GM19023 (cell line): ENCODE data around the gene TGFB3.
"Not testable (repeated sequence)": the region's sequence is repeated elsewhere in the genome, so short reads cannot be mapped to it uniquely, and the experiment has no call there.

Experiments
- ATAC-seq: cut with Tn5 transposase; IDR thresholded peaks from one replicate; pipeline ENCODE4 v1.9.1; 2021; ENCODE audit warnings: mild to moderate bottlenecking, moderate library complexity; ENCODE audit not compliant: unreplicated experiment

The TGFB3 gene

GRCh38 chr14:75961662-75962061 is 20.1 kb downstream of the TGFB3 start:
- no peak for ATAC-seq

DNA sequence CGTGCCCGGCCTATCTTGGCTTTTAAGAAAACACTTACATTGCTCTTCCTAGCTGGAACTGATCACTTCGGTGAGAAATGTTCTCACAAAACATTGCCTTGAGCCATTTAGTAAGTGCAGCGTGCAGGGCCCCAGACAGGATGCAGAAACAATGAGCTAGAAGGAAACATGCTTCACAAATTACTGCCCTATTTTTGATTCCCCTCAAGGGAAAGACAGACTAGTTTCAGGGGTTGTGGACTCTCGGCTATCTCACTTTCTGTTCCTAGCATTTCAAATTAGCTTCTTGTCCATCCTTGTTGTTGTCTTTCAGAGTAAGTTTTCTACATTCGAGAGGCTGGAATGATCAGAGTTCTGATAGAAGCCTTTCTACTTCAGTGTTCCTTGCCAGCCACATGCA is 21.6 kb downstream of the TGFB3 start:
- no peak for ATAC-seq

DNA sequence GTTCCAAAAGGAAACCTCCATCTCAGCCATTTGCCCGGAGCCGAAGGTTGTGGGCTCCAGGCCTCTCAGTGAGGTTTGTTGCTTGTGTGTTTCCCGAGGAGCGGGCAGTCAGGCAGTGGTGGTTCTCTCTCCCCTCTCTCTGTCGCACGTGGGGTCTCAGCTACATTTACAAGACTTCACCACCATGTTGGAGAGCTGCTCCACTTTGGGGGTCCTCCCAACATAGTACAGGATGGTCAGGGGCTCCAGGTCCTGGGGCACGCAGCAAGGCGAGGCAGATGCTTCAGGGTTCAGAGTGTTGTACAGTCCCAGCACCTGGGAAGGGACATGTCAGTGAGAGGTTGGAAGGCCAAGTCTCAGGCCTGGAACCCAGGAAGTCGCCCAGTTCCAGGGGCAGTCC is 22.8 kb downstream of the TGFB3 start:
- ATAC-seq: no peak

GRCh38 chr14:75952489-75952888 is 29.3 kb downstream of the TGFB3 start:
- ATAC-seq: no peak

- ATAC-seq: no peak
These were observed 35.0 kb downstream of the TGFB3 start for GRCh38 chr14:75946785-75947184.

GRCh38 chr14:75944607-75945241 is 37.1 kb downstream of the TGFB3 start:
- ATAC-seq: no peak

DNA sequence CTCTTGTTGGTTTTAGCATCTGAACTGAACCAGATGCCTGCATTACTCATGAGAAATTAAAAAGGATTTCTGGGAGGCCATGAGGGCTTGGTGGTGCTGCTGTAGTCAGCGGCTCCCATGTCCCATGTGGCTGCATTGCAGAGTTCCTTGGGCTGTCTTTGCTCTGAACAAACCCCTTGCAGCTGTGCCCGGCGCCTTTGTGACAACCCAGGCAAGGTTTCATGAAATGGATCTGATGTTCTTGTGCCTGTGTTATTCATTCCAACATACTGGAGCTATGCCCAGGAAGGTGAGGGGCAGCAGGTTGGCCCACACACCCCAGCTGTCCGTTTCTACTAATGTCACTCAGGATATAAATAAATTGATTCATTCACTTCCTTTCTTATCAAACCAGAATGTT is 40.8 kb downstream of the TGFB3 start:
- ATAC-seq: no peak

- no peak for ATAC-seq
These were observed 42.6 kb downstream of the TGFB3 start for GRCh38 chr14:75939200-75939599.

DNA sequence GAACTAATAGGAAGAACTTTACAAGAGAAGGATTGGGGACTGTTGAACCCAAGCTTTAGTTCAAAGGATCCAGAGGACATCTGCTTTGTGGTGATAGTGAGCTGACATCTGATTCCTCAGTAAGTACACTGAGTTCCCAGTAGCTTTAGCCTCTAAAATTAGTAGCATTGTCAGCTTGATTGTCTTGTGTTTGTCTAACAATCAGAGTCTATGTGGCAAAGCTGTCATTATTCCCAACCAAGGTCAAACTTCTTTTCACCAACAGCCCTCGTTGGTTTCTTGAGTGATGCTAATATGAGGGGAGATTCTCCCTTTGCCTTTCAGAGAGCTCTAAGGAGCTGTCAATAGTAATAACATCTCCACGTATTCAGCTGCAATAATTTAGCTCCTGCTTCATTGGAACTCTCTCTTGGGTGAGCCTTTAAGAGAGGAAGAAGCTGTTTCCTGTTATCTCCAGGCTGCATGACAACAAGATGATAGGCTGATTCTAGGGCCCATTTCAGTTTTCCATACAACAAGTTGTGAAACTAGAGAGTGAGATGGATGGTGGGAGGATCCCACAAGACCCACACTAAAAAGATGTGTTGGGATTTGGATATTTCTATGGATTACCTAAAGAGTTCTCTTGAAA is 46.7 kb downstream of the TGFB3 start:
- no peak for ATAC-seq

DNA sequence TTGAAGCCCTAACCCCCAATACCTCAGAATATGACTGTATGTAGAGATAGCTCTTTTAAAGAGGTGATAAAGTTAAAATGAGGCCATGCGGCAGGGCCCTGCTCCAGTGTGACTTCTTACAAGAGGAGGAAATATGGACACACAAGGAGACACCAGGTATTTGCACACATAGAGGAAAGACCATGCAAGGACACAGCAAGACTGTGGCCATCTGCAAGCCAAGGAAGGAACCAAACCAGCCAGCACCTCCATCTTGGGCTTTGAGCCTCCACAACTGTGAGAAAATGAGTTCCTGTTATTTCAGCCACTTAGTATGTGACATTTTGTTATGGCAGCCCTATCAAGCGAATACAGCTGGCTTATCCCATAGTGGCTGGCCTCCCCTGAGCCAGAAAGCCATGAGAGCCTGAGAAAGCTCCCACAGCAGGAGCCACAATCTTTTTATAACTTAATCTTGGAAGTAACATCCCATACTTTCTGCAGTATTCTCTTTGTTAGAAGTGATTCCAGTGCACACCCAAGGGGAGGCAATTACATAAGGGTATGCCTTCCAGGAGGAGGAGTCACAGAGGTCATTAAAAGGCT is 48.0 kb downstream of the TGFB3 start:
- no peak for ATAC-seq

- no peak for ATAC-seq
These were observed 53.1 kb downstream of the TGFB3 start for GRCh38 chr14:75928690-75929181.

DNA sequence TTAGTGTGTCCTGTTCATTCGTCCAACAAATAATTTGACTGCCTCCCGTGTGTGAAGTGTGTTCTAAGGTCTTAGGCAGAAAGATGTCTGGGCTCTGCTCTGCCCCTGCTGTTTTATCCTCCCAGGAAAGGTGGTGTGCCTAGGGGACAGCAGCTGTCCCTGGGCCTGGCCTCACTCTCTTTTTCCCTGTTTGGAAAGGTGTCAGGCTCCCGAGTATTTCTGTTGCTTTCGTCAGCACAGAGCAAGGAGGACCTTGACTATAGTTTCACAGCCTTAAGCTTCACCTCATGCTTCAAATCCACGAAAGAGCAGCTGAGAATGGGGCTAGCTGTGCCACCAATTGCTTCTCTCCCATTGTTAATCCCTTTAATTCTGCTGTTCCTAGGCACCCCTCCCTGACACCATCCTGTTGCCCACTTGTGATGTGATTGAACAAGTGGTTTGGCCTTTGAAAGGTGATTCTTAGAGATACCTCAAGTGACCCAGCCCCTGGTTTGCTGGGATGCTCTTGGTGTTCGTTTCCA is 54.2 kb downstream of the TGFB3 start:
- ATAC-seq: no peak

DNA sequence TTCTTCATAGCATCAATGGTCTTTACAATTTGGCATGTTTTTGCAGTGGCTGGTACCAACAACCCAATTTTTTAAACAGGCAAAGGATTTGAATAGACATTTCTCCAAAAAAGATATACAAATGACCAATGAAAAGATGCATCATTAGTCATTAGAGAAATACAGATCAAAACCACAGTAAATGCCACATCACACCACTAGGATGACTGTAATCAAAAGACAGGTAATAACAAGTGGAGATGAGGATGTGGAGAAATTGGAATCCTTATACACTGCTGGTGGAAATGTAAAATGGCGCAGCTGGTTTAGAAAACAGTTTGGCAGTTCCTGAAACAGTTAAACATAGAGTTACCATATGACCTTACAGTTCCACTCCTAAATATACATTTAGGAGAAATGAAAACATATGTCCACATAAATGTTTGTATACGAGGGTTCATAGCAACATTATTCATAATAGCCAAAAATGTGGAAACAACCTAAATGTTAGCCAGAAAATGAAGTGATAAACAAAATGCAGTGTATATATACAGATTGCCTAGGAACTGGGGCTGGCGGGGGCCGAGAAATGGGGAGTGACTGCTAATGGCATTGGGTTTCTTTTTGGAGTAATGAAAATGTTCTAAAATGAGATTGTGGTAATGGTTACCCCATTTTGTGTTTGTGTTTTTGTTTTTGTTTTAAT is 55.2 kb downstream of the TGFB3 start:
- no peak for ATAC-seq

- ATAC-seq: not testable (repeated sequence)
These were observed 56.5 kb downstream of the TGFB3 start for GRCh38 chr14:75925141-75925840.

- not testable (repeated sequence) for ATAC-seq
These were observed 61.4 kb downstream of the TGFB3 start for GRCh38 chr14:75920421-75920820.

DNA sequence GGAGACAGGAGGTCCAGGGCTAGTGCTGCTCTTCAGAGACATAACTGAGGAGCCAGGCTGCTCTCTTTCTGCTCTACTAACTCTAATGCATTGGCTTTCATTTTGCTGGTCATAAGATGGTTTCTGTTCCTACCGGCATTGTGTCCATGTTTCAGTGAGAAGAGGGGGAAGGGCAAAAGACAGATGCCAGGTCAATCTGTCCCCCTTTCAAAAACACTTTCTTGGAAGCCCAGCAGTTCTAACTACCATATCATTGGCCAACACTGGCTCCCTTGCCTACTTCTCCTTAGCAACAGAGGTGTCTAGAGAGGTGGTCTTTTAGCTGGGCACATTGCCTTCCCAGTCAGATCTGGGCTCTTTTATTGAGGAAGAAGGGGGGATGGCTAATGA is 63.9 kb downstream of the TGFB3 start:
- ATAC-seq: no peak

- no peak for ATAC-seq
These were observed 64.4 kb downstream of the TGFB3 start for GRCh38 chr14:75917322-75917945.

DNA sequence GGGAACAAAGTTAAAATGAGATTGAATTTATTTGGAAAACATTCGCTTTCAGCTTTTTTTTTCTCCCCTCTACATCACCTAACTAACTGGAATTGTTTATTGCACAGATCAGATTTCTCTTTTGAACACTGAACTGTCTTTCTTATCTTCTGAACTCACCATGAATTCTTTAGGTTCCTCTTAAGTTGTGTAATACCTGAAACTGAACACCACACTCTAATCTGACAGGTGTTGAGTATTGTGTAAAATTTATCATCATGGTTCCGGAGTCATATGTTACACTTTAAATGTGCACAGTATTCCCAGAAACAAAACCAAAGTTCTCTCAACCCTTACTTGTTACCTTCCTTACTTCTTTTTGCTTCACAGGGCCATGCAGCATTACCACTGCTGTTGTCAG is 66.8 kb downstream of the TGFB3 start:
- ATAC-seq: no peak

GRCh38 chr14:75913183-75913582 is 68.6 kb downstream of the TGFB3 start:
- ATAC-seq: no peak

DNA sequence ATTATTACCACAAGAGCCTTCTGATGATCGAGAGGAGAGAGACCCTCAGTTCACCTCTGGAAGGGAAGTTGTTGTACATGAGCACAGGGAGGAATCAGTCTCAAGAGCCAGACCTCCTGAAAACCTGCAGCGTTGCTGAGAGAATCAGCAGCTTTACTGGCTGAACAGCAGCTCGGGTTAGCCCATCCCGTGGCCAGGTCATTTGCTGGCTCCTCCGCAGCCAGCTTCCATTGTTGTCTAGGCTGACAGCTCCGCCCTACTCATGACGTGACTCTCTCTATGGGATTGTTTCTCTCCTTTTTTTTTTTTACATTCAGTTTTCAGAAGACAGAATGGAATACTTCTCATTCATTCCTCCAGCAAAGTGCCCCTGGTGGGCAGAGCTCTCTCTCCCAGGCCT is 69.9 kb downstream of the TGFB3 start:
- ATAC-seq: no peak

DNA sequence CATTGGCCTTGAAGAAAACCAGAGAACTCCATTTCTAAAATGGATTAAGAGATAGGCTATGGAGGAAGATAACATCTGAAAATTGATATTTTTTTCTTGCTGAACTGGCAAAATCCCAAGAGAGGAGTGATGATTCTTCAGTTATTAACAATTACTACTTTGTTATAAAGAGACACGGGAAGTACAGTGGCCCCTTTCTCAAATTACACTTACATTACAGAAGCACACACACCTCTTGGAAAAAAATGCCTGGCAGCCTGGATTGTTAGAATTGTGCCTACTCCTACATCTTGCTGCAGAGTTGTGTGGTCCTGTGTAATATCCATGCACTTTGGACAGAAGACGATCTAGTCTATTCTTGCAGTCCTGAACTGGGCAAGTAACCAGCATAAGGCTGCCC is 71.7 kb downstream of the TGFB3 start:
- ATAC-seq: no peak
